ENCODE measurements around the gene HCST. TPM values are rescaled to one million over a fixed set of nuclear protein-coding genes. Genes with fewer than 3 reads are reported as not detected.

The HCST gene, protein sequence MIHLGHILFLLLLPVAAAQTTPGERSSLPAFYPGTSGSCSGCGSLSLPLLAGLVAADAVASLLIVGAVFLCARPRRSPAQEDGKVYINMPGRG
- total RNA-seq, result 0.81 TPM in 1 of 2 replicates, not detected in the other

DNA sequence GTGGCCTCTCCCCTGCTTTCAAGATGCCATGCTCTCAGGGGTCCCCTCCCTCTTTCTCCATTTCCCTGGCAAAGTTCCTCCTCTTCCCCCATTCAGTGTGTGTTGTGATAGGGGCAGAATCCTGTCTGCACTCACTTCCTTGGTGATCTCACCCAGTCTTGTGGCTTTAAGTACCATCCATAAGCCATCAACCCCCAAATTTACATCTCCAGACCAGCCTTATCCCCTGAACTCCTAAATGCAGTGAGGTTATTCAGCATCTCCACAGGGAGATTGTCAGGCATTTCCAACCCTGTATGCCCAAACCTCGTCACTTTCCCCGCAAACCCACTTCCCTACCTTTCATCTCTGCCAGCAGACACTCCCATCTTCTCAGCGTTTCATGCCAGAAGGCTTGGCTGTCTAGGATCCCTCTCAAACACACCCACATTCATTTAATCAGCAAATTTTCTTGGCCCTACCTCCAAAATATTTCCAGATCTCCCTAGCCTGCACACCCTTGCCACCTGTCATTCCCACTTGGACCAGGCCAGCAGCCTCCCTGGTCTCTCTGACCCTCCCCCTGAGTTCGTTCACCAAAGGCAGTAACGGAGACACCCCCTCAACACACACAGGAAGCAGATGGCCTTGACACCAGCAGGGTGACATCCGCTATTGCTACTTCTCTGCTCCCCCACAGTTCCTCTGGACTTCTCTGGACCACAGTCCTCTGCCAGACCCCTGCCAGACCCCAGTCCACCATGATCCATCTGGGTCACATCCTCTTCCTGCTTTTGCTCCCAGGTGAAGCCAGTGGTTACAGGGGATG is at the start of gene HCST:
TSS of gene HCST (plus strand) at position 676 of the 808 bp plus-strand sequence. CDS start at position 741, 65 bp downstream.

DNA sequence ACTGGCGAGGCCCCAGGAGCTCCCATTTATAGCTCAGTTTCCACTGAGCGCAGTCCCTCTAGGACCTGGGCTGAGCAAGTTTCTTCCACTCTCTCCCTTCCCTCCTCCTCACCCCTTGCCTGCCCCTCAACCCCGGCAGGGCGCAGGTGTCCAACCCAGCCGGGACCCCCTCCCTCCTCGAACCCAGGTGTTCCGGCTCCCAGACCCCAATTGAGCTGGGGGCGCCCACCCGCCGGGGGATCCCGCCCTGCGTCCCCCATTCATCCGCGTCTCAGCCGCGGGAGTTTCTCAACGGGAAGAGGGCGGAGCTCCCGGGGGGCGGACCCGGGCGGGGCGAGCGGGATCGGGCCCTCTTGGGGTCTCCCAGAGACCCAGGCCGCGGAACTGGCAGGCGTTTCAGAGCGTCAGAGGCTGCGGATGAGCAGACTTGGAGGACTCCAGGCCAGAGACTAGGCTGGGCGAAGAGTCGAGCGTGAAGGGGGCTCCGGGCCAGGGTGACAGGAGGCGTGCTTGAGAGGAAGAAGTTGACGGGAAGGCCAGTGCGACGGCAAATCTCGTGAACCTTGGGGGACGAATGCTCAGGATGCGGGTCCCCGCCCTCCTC is 45.7 kb upstream of the HCST start, which contains the start of gene KIRREL2:
TSS of gene KIRREL2 (plus strand) at position 366 of the 604 bp plus-strand sequence. CDS start at position 575, 209 bp downstream.

DNA sequence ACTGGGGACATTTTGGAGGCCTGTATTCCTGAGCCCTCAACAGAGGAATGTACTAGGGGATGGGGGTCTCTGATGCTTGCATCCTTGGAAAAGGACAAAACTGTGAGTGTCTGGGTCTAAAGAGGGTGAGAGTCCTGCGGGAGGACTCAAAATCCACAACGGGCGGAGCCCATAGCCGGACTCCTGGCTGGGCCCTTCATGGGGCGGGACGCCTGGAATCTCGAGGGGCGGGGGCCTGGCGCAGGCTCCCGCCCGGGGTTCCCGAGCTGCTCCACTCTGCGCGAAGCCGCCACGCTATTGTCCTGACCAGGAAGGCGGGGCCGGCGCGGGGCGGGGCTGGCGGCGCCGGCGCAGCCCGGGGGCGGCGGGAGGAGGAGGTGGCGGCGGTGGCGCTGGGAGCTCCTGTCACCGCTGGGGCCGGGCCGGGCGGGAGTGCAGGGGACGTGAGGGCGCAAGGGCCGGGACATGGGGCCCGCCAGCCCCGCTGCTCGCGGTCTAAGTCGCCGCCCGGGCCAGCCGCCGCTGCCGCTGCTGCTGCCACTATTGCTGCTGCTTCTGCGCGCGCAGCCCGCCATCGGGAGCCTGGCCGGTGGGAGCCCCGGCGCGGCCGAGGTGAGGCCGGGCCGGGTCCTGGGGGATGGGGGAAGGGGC is 34.0 kb upstream of the HCST start, which contains the start of gene APLP1:
TSS of gene APLP1 (plus strand) at position 403 of the 651 bp plus-strand sequence. CDS start at position 466, 63 bp downstream.

DNA sequence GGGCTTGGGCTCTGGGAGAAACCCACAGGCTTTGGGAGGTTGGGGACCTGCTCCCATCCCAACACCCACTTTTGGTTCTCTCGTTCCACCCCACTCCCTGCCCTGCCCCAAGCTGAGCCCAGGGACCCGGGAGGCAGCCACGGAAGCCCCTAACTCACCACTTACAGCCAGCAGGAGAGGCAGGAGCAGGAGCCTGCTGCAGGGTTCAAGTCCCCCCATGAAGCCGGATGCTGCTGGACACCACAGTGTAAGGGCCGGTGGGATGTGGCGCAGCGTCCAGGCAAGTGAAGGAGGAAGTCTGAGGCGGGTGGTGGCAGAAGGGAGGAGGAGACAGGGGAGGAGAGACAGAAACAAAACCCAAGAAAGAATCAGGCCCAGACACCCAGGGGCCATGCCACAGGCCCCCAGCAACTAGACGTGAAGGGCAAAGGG is 5.7 kb downstream of the HCST start, which contains the start of gene TYROBP:
TSS of gene TYROBP (minus strand) at position 286 of the 432 bp plus-strand sequence. CDS start at position 219, 67 bp downstream.

DNA sequence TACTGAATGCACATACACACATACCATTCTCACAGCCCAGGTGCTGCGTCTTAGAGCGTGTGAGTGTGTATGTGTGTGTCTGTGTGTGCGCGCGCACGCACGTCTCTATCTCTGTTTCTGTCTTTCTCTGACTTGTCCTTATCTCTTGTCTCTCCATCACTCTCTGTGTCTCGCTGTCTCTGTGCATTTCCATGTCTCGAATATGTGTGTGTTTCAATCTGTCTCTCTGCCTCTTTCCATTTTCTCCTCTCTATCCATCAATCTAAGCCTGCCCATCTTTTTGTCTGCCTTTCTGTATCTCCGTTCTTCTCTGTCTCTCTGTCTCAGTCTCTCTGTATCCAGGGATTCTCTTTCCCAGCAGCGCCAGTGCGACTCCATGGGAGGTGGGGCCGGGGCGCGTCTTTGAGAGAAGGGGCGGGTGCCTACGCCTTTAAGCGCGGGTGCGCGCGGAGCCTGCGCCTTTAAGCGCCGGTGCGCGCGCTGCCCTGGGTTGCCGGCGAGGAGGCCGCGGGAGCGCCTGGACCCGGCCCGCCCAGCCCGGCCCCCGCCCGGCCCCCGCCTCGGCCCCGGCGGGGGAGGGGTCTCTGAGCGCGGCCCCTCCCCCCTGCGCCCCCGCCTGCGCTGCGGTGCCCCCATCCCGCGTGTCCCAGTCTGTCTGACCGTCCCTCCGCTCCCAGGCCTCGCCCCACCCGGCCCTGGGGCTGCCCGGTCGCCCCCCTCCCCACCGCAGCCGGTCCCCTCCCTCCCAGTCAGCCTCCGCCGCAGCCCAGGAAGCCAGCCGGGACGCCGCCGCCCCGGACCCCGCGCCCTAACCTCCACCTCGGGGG is 33.8 kb downstream of the HCST start, which contains the start of gene LRFN3:
TSS of gene LRFN3 (plus strand) at position 464 of the 827 bp plus-strand sequence. CDS start 3,052 bp downstream, outside the sequence.

Small RNAs within 50 kb of the gene (small RNA-seq; reads per million reads assigned to genes)
- gene RN7SL402P, result not detected

Other genes starting within 250 kb of the HCST start
- not detected in 2 replicates for gene UPK1A, start 236.0 kb upstream of the HCST start, total RNA-seq
- not detected in 2 replicates for gene ZBTB32, start 198.0 kb upstream of the HCST start, total RNA-seq
- 6.6 and 9.1 TPM in 2 replicates for gene KMT2B, start 184.5 kb upstream of the HCST start, total RNA-seq
- gene IGFLR1, start 160.1 kb upstream of the HCST start, total RNA-seq, result 0.73 and 0.97 TPM in 2 replicates
- 6.8 and 7.2 TPM in 2 replicates for gene U2AF1L4, start 157.1 kb upstream of the HCST start, total RNA-seq
- gene PSENEN, start 156.9 kb upstream of the HCST start, total RNA-seq, result 6.5 and 8.9 TPM in 2 replicates
- 11.4 and 14.7 TPM in 2 replicates for gene LIN37, start 154.0 kb upstream of the HCST start, total RNA-seq
- 13.6 and 14.8 TPM in 2 replicates for gene HSPB6, start 145.5 kb upstream of the HCST start, total RNA-seq
- 10.2 and 10.6 TPM in 2 replicates for gene PROSER3, start 144.4 kb upstream of the HCST start, total RNA-seq
- gene ARHGAP33, start 127.0 kb upstream of the HCST start, total RNA-seq, result 3.0 and 6.8 TPM in 2 replicates
- not detected in 2 replicates for gene PRODH2, start 89.7 kb upstream of the HCST start, total RNA-seq
- gene NPHS1, start 50.0 kb upstream of the HCST start, total RNA-seq, result not detected in 2 replicates
- gene KIRREL2, start 45.6 kb upstream of the HCST start, total RNA-seq, result not detected in 2 replicates
- 13.8 and 16.4 TPM in 2 replicates for gene APLP1, start 34.0 kb upstream of the HCST start, total RNA-seq
- gene NFKBID, start 2.0 kb upstream of the HCST start, total RNA-seq, result 4.1 and 14.8 TPM in 2 replicates
- gene TYROBP, start 5.8 kb downstream of the HCST start, total RNA-seq, result 0.73 TPM in 1 of 2 replicates, not detected in the other
- gene LRFN3, start 33.8 kb downstream of the HCST start, total RNA-seq, result 5.8 and 6.0 TPM in 2 replicates
- gene SDHAF1, start 92.7 kb downstream of the HCST start, total RNA-seq, result 9.9 and 22.1 TPM in 2 replicates
- gene SYNE4, start 106.3 kb downstream of the HCST start, total RNA-seq, result not detected in 2 replicates
- 10.9 and 16.6 TPM in 2 replicates for gene ALKBH6, start 111.7 kb downstream of the HCST start, total RNA-seq
- gene CLIP3, start 130.3 kb downstream of the HCST start, total RNA-seq, result 20.4 and 22.8 TPM in 2 replicates
- 8.0 and 8.9 TPM in 2 replicates for gene THAP8, start 151.8 kb downstream of the HCST start, total RNA-seq
- 1.5 and 2.2 TPM in 2 replicates for gene WDR62, start 152.4 kb downstream of the HCST start, total RNA-seq
- not detected in 2 replicates for gene OVOL3, start 208.6 kb downstream of the HCST start, total RNA-seq
- gene POLR2I, start 212.3 kb downstream of the HCST start, total RNA-seq, result 17.2 and 19.8 TPM in 2 replicates
- 131 and 159 TPM in 2 replicates for gene TBCB, start 212.9 kb downstream of the HCST start, total RNA-seq
- 476 and 492 TPM in 2 replicates for gene CAPNS1, start 237.5 kb downstream of the HCST start, total RNA-seq
- gene COX7A1, start 249.9 kb downstream of the HCST start, total RNA-seq, result 13.3 and 14.1 TPM in 2 replicates

Data from hair follicle dermal papilla cell (primary cell).